K562 (cell line): ENCODE results near the gene ISG20. TPM values are rescaled to one million over a fixed set of nuclear protein-coding genes. Genes with fewer than 3 reads are reported as not detected.

ENCODE experiments used
- ARID1B ChIP-seq: fragments of 450-650 bp; IDR thresholded peaks from 2 replicates; pipeline ENCODE4 v1.6.1; 2016; ENCODE audit warnings: antibody characterized with exemption, mild to moderate bottlenecking, inconsistent platforms
- ARID2 ChIP-seq: fragments of 450-650 bp; IDR thresholded peaks from 2 replicates; pipeline ENCODE4 v1.6.1; 2017; ENCODE audit warnings: antibody characterized with exemption, mild to moderate bottlenecking
- BCOR ChIP-seq: fragments of 450-650 bp; IDR thresholded peaks from 2 replicates; pipeline ENCODE4 v1.6.1; 2016
- ETS2 ChIP-seq: IDR thresholded peaks from 2 replicates; pipeline ENCODE4 v1.6.1; 2016; ENCODE audit warnings: borderline replicate concordance, missing genetic modification characterization, mild to moderate bottlenecking, moderate library complexity, missing compliant biosample characterization; ENCODE audit not compliant: poor library complexity, severe bottlenecking
- ETV6 ChIP-seq, 3 experiments: fragments of 150-350 bp in 1 of 3; sonication (generic) in 1 of 3; formaldehyde crosslinking in 1 of 3; IDR thresholded peaks; 2 replicates each; pipeline versions ENCODE4 v1.6.1 to v1.8.0; 2014 to 2022; ENCODE audit warnings: borderline replicate concordance in 2 of 3, low read depth in 2 of 3, antibody characterized with exemption in 1 of 3, low read length in 1 of 3, mild to moderate bottlenecking in 1 of 3, missing genetic modification reagents in 1 of 3
- FOXP4 ChIP-seq: sonication (generic); formaldehyde crosslinking; IDR thresholded peaks from 2 replicates; pipeline ENCODE4 v1.8.0; 2022; ENCODE audit warnings: mild to moderate bottlenecking, missing genetic modification reagents, borderline replicate concordance
- GABPB2 ChIP-seq: fragments of 250-450 bp; sonication (Bioruptor Pico); conservative IDR thresholded peaks from 2 replicates; pipeline ENCODE4 v1.5.1; 2021; ENCODE audit warnings: mild to moderate bottlenecking
- HDGF ChIP-seq: fragments of 450-650 bp; IDR thresholded peaks from 2 replicates; pipeline ENCODE4 v1.6.1; 2016
- HINFP ChIP-seq: fragments of 450-650 bp; conservative IDR thresholded peaks from 2 replicates; pipeline ENCODE4 v1.6.1; 2016; ENCODE audit warnings: missing genetic modification characterization, low read depth, mild to moderate bottlenecking, control low read depth, missing compliant biosample characterization
- KDM5B ChIP-seq: fragments of 200-600 bp; sonication (generic); IDR thresholded peaks from 2 replicates; pipeline ENCODE4 v1.6.1; 2012; ENCODE audit warnings: low read depth, mild to moderate bottlenecking, moderate library complexity, low read length, control low read depth, inconsistent platforms; ENCODE audit not compliant: insufficient replicate concordance
- MAFG ChIP-seq: fragments of 450-650 bp; conservative IDR thresholded peaks from 2 replicates; pipeline ENCODE4 v1.6.1; 2016; ENCODE audit warnings: missing genetic modification characterization, missing compliant biosample characterization
- MEIS2 ChIP-seq: fragments of 450-650 bp; IDR thresholded peaks from 2 replicates; pipeline ENCODE4 v1.6.1; 2014; ENCODE audit warnings: mild to moderate bottlenecking; ENCODE audit not compliant: partially characterized antibody
- NCOA1 ChIP-seq: fragments of 450-650 bp; IDR thresholded peaks from 2 replicates; pipeline ENCODE4 v1.6.1; 2016; ENCODE audit warnings: low read depth
- RHOXF2B ChIP-seq: fragments of 250-450 bp; sonication (Bioruptor Pico); conservative IDR thresholded peaks from 2 replicates; pipeline ENCODE4 v1.5.1; 2021
- SMAD3 ChIP-seq: fragments of 450-650 bp; formaldehyde crosslinking; conservative IDR thresholded peaks from 2 replicates; pipeline ENCODE4 v1.4.0; 2020; ENCODE audit warnings: mild to moderate bottlenecking
- U2AF1 ChIP-seq: fragments of 200-400 bp; formaldehyde crosslinking; optimal IDR thresholded peaks from 2 replicates; pipeline ENCODE3; 2017; ENCODE audit warnings: mild to moderate bottlenecking, low read depth, low read length, moderate library complexity
- ZBTB1 ChIP-seq: sonication (generic); formaldehyde crosslinking; IDR thresholded peaks from 2 replicates; pipeline ENCODE4 v1.8.1; 2023; ENCODE audit warnings: missing genetic modification reagents, low read depth, mild to moderate bottlenecking, borderline replicate concordance
- ZFP30 ChIP-seq: fragments of 250-450 bp; sonication (Bioruptor Pico); IDR thresholded peaks from 2 replicates; pipeline ENCODE4 v1.8.0; 2022; ENCODE audit warnings: moderate library complexity, mild to moderate bottlenecking, inconsistent platforms, borderline replicate concordance
- ZNF121 ChIP-seq: sonication (generic); formaldehyde crosslinking; conservative IDR thresholded peaks from 2 replicates; pipeline ENCODE4 v1.8.0; 2022; ENCODE audit warnings: missing genetic modification reagents
- ZNF197 ChIP-seq: fragments of 200-800 bp; sonication (Bioruptor generic); IDR thresholded peaks from 2 replicates; pipeline ENCODE4 v1.6.1; 2016; ENCODE audit warnings: low read depth, missing genetic modification characterization, missing compliant biosample characterization
- ZNF57 ChIP-seq: fragments of 450-650 bp; formaldehyde crosslinking; IDR thresholded peaks from 2 replicates; pipeline ENCODE4 v1.4.0; 2020; ENCODE audit warnings: mild to moderate bottlenecking, moderate library complexity
- ZNF644 ChIP-seq: fragments of 200-800 bp; sonication (Bioruptor generic); IDR thresholded peaks from 2 replicates; pipeline ENCODE4 v1.6.1; 2016; ENCODE audit warnings: low read depth, missing genetic modification characterization, missing compliant biosample characterization
- ZNF780A ChIP-seq: fragments of 250-450 bp; sonication (Bioruptor Pico); IDR thresholded peaks from 2 replicates; pipeline ENCODE4 v1.5.0; 2021; ENCODE audit warnings: mild to moderate bottlenecking
- polyA plus RNA-seq, 8 experiments: library from polyadenylated mRNA; depleted of rRNA in 4 of 8; stranded (reverse) in 5 of 8; unstranded in 3 of 8; fragments of >200 nt; fragmentation: Nextera tagmentation in 2 of 8; fragmentation: Illumina TruSeq in 1 of 8; extraction: Ambion mirVana in 2 of 8; extraction: Trizol in 1 of 8; gene quantifications; 2 replicates each; pipeline versions ENCODE4 v1.2.1 to v1.2.3, GENCODE V29; 2011 to 2014; ENCODE audit warnings: inconsistent platforms in 1 of 8, missing spikeins in 1 of 8
- total RNA-seq, 7 experiments: library from RNA; depleted of rRNA in 6 of 7; stranded (reverse); fragments of >200 nt in 6 of 7; fragmentation: Illumina TruSeq in 2 of 7; extraction: Trizol in 2 of 7; gene quantifications; 2 replicates each; pipeline versions ENCODE4 v1.2.1 to v1.2.3, GENCODE V29; 2011 to 2021; ENCODE audit warnings: low replicate concordance in 1 of 7
- TF ChIP-seq, protein P1 (sequence below): sonication (generic); formaldehyde crosslinking; IDR thresholded peaks from 2 replicates; pipeline ENCODE4 v1.8.0; 2023; ENCODE audit warnings: mild to moderate bottlenecking, missing genetic modification reagents

The ISG20 gene
- total and polyA plus RNA-seq, 9 of the 15 experiments (the other 6 are each of a cell fraction or from before 2014, with no cell fraction given), result 0.06 to 2.1 (median 1.00) TPM

DNA sequence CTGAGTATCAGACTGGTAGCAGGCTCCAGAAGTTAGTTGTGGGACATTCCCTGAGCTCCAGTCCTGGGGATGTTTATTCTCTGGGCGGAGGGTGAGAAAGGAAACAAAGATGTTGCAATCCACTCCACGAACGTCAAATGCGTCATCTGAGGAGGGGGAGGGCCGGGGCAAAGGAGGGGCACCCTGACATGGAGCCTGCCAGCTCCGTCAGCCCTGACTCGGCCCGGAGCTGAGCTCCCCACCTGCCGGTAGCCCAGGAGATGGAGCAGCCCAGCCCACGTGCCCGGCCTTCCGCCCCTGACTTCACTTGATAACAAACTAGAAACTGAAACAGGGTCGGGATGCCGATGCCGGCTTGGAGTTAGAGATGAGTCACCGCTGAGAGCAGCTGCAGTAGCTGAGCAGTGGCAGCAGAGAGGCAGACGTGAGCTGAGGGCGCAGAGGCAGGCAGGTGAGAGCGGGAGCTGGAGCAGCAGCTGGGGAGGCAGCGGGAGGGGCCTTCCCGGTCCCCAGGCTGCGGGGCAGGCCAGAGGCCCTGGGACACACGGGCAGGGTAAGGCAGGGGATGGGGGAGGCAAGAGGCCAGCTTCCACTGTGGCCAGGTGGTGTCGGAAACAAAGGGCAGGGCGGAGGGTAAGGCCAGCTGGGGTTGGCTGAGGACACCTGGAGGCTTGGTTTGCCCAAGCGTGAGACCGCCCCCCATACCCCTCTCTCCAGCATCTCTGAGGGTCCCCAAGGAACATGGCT lies at the start of gene ISG20 (continued):
- TF ChIP-seq BCOR, result peak; percentile 78
- peak; percentile 52 for TF ChIP-seq MEIS2
- TF ChIP-seq ZNF644, result peak; percentile 54; the same call in 1 of the 2 replicates
- no peak for TF ChIP-seq SMAD3
- TF ChIP-seq ZFP30, result no peak
- TF ChIP-seq ZNF780A (CRISPR knock-in tag), result no peak
- no peak for TF ChIP-seq HDGF
- no peak for TF ChIP-seq ETS2
- TF ChIP-seq ARID1B, result peak; percentile 93
- no peak for TF ChIP-seq HINFP (tag)
- TF ChIP-seq KDM5B, result peak; percentile 44
- TF ChIP-seq ETV6 (IDR thresholded peaks at IDR 0.05; ENCODE audit: borderline replicate concordance in 1 of 2, low read depth in 2 of 2, low read length in 1 of 2), result 0 out of 4 replicates have a peak, but pooled peaks of 1 of the 2 experiments have one; percentile 29
- TF ChIP-seq ETV6 (CRISPR knock-in tag; IDR thresholded peaks at IDR 0.05; ENCODE audit: borderline replicate concordance), result no peak
- TF ChIP-seq ZNF121 (CRISPR knock-in tag), result peak; percentile 100
- no peak for TF ChIP-seq GABPB2 (CRISPR knock-in tag)
- peak; percentile 61; the same call in 1 of the 2 replicates for TF ChIP-seq NCOA1
- TF ChIP-seq FOXP4 (CRISPR knock-in tag), result peak; percentile 92
- TF ChIP-seq ARID2, result no peak
- no peak for TF ChIP-seq RHOXF2B (CRISPR knock-in tag)
- TF ChIP-seq MAFG (tag), result peak; percentile 33; the same call in 1 of the 2 replicates
- no peak for TF ChIP-seq ZNF57 (CRISPR knock-in tag)
- no peak for TF ChIP-seq ZNF197 (CRISPR knock-in tag)
- TF ChIP-seq, protein P1, sequence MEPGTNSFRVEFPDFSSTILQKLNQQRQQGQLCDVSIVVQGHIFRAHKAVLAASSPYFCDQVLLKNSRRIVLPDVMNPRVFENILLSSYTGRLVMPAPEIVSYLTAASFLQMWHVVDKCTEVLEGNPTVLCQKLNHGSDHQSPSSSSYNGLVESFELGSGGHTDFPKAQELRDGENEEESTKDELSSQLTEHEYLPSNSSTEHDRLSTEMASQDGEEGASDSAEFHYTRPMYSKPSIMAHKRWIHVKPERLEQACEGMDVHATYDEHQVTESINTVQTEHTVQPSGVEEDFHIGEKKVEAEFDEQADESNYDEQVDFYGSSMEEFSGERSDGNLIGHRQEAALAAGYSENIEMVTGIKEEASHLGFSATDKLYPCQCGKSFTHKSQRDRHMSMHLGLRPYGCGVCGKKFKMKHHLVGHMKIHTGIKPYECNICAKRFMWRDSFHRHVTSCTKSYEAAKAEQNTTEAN (CRISPR knock-in tag), result peak; percentile 77; the same call in 1 of the 2 replicates
- TF ChIP-seq ZBTB1, result no peak
- no peak for TF ChIP-seq U2AF1
